Brain microvascular endothelial cell (primary cell): ENCODE results near the gene IGFLR1.

ENCODE experiments used
- DNase-seq: peaks from one replicate; pipeline ENCODE4 v3.0.0-alpha.2; 2020
- H3K27ac ChIP-seq: fragments of 250-450 bp; sonication (Bioruptor Pico); 2 replicates; pipeline ENCODE4 v1.5.1; 2020; ENCODE audit warnings: mild to moderate bottlenecking, moderate library complexity
- H3K27me3 ChIP-seq: fragments of 250-450 bp; sonication (Bioruptor Pico); replicated peaks from 2 replicates; pipeline ENCODE4 v1.5.1; 2020; ENCODE audit warnings: mild to moderate bottlenecking
- H3K36me3 ChIP-seq: fragments of 250-450 bp; sonication (Bioruptor Pico); replicated peaks from 2 replicates; pipeline ENCODE4 v1.5.1; 2020; ENCODE audit warnings: mild to moderate bottlenecking
- H3K4me3 ChIP-seq: 2 replicates; pipeline ENCODE4 v1.5.1; 2011; ENCODE audit warnings: low read depth, mild to moderate bottlenecking, control low read depth, low read length, moderate library complexity
- in situ Hi-C: cut with HindIII; loops from 2 replicates; pipeline ENCODE4 v1.10.0; 2017; ENCODE audit warnings: low sequenced_read_pairs, low pct_ligation_motif_present
- TF ChIP-seq, protein P1 (sequence below): IDR thresholded peaks from 2 replicates; pipeline ENCODE4 v1.5.1; 2011; ENCODE audit warnings: low read depth, mild to moderate bottlenecking, moderate library complexity, low read length, control low read depth, inconsistent platforms; ENCODE audit errors: missing control alignments

IGFLR1 gene, protein sequence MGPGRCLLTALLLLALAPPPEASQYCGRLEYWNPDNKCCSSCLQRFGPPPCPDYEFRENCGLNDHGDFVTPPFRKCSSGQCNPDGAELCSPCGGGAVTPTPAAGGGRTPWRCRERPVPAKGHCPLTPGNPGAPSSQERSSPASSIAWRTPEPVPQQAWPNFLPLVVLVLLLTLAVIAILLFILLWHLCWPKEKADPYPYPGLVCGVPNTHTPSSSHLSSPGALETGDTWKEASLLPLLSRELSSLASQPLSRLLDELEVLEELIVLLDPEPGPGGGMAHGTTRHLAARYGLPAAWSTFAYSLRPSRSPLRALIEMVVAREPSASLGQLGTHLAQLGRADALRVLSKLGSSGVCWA

DNA sequence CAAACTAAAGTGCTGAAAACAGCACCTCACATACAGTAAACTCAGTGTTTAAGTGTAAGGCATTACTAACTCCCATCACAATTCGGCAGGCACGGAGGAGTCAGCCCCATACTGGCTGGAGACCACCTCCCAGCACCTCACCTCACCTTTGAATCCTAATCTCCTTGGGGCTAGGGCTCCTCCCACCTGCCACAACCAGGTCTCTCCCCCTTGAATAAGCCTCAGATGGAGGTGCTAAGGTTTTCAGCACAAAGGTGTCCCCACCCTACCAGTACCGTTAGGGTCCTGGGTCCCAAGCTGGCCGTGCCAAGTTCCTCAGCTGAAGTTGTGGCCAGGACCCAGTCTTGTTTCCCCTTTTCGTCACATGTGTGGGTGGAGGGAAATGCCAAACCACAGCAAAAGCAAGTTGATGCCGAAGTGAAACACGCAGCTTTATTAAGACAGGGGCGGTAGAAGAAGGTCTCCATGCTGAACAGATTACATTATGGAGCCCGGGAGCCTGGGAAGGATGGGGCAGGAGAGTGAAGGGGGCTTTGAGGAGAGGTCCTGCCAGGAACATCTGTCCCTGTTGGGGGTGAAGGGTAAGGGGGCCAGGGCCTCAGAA, at the start of gene IGFLR1:
Gene IGFLR1, minus strand, starts transcription at position 332 of the 604 bp plus-strand sequence. CDS start 1,272 bp downstream, outside the sequence.
- in situ Hi-C loops, result no loop called here
- no peak for DNase-seq
- Histone ChIP-seq H3K36me3 (peaks cover 14% of the 10 kb centered on the region), H3K4me3 (no peak within 1 kb of the TSS), H3K27me3 (no peaks in the 10 kb centered on the region), H3K27ac (no peak within 1 kb of the TSS)
- TF ChIP-seq, protein P1, sequence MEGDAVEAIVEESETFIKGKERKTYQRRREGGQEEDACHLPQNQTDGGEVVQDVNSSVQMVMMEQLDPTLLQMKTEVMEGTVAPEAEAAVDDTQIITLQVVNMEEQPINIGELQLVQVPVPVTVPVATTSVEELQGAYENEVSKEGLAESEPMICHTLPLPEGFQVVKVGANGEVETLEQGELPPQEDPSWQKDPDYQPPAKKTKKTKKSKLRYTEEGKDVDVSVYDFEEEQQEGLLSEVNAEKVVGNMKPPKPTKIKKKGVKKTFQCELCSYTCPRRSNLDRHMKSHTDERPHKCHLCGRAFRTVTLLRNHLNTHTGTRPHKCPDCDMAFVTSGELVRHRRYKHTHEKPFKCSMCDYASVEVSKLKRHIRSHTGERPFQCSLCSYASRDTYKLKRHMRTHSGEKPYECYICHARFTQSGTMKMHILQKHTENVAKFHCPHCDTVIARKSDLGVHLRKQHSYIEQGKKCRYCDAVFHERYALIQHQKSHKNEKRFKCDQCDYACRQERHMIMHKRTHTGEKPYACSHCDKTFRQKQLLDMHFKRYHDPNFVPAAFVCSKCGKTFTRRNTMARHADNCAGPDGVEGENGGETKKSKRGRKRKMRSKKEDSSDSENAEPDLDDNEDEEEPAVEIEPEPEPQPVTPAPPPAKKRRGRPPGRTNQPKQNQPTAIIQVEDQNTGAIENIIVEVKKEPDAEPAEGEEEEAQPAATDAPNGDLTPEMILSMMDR, result no peak

DNA sequence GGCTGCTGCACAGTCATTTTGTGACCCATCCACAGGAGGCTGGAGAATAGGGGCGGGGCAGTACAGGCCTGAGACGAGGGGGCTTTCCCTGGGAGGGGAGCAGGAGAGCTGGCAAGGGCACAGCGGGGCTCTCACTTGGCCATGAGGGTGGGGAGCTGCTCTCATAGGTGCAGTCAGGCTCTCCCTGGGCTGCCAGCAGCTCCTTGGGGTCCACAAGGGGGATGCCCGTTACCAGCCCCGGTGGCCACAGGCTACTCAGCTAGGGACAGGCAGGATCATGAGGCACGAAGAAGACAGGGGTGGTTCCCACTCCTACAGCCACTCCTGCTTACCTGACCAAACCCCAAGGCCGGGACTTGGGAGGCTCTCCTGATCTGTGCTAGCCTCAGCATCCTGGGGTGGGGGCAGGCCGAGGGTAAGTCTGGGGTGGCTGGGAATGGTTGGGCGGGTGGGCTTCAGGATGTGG, 49.6 kb upstream of the IGFLR1 start:
- Histone ChIP-seq H3K27ac (no peak overlapping the region), H3K4me3 (no peak overlapping the region), H3K36me3 (no peaks in the 10 kb centered on the region), H3K27me3 (peaks cover 4% of the 10 kb centered on the region)
- TF ChIP-seq, protein P1, result no peak
- no peak for DNase-seq
- in situ Hi-C loops, result no loop called here

DNA sequence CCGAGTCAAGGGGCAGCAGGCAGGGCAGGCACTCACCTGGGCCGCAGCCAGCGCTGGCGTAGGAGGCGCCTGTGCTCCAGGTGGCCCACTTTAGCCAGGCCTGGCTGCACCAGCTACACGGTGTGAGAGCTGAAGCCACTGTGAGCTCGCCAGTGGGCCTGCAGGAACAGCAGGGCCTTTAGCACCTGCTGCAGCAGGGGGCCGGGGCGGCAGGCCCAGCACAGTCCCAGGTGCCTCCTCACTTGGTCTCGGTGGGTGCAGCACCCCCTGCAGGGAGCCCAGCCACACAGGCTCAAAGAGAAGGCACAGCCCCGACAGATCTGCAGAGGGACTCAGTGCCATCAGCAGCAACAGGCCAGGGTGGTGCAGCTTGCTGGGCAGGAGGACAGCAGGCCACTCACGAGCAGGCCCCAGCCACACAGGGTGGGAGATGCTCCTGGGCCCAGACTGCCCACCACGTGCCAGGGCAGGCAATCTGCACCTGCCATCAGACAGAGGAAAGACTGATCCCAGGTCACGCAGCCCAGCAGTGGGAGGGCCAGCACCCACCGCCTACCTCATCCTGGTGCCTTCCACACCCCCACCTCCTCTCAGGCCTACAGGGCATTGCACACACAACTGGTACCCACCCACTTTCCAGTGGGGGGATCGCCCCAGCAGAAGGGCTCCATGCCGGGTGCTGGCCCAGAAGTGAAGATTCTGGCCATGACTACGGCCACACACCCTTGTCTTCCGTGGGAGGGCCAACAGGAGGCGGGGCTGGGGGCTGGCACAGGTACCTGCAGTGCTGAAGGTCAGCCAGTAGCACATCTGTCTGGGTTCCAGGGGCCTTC, 48.9 kb upstream of the IGFLR1 start:
- H3K27me3 ChIP-seq, result no peaks in the 10 kb centered on the region
- no peaks in the 10 kb centered on the region for H3K36me3 ChIP-seq
- H3K27ac ChIP-seq, result no peak overlapping the region
- no peak for DNase-seq
- no peak overlapping the region for H3K4me3 ChIP-seq
- TF ChIP-seq, protein P1, result peak; percentile 43
- in situ Hi-C loops, result no loop called here

DNA sequence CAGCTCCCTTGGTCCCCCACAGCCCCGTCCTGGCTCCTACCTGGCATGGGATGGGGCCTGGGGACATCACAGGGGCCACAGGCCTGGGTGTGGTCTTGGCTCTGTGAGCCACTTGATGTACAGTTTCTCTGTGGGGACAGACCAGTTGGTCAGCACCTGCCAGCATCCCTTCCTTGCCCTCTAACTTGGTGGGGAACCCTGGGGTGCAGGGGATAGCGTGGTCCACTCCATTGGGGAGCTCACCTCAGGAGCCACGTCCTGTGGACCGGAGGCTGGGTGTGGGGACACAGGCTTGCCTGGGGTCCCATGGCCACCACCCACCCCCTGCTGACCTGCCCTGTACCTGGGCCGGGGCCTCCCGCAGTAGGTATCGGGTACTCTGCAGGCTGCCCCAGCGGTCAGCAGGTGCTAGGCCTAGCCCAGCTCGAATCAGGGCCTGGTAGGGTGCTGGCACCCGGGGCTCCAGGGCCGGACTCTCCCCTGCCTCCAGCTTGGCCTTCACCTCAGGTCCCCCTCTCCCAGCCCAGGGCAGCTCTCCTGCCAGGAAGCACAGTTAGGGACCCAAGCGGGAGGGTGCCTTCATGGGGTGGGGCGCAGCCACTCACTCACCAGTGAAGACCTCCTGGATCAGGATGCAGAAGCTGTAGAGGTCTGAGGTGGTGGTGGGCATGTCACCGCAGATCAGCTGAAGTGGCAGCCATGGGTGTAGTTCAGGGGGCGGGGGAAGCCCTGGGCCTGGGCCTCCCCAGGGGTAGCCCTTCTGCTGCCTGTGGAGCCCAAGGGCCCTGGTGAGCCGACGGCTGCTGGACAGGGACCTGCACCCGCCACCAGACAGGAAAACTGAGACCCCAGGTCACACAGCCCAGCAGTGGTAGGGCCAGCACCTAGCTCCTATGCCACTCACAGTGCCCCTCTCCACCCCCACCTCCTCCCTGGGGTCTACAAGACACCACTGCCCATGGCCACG, 48.0 kb upstream of the IGFLR1 start:
- TF ChIP-seq, protein P1, result no peak
- H3K4me3 ChIP-seq, result no peak overlapping the region

More for the DNA sequence above, 48.0 kb upstream of the IGFLR1 start:
- in situ Hi-C loops, result no loop called here
- Histone ChIP-seq H3K27me3 (no peaks in the 10 kb centered on the region), H3K27ac (no peak overlapping the region), H3K36me3 (no peaks in the 10 kb centered on the region)
- no peak for DNase-seq
